ENCODE measurements around the gene BMERB1.
"Not testable (repeated sequence)": the region's sequence is repeated elsewhere in the genome, so short reads cannot be mapped to it uniquely, and the experiment has no call there.

Gene BMERB1

GRCh38 chr16:15524966-15525365, 90.6 kb downstream of the BMERB1 start:
- DNase-seq = no peak

DNA sequence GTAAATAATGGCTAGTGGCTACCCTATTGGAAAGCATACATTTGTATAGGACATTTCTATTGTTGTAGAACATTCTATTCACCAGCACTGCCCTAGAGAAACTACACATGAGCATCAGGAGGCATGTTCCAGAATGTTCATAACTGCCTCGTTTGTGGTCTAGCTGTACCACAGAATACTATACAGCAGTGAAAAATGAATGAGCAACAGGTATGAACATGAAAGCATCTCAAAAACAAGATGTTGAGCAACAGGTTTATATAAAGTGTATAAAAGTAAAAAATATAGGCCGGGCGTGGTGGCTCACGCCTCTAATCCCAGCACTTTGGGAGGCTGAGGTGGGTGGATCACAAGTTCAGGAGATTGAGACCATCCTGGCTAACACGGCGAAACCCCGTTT, 91.7 kb downstream of the BMERB1 start:
- DNase-seq = no peak

DNA sequence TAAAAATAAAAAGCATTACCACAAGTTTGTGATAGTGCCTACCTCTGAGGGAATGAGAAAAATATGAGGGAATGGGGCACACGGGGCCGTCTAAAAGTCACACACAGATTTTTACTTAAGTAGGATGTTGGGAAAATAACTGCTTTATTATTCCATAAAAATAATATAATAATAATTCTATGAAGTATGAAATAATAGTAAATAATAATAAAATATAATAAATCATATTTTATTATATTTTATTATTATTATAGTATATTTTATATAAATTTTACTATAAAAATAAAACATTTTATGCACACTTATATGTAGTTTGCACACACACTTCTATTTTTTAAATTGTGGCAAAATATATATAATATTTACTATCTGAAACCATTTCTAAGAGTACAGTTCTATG, 92.3 kb downstream of the BMERB1 start:
- DNase-seq = no peak

DNA sequence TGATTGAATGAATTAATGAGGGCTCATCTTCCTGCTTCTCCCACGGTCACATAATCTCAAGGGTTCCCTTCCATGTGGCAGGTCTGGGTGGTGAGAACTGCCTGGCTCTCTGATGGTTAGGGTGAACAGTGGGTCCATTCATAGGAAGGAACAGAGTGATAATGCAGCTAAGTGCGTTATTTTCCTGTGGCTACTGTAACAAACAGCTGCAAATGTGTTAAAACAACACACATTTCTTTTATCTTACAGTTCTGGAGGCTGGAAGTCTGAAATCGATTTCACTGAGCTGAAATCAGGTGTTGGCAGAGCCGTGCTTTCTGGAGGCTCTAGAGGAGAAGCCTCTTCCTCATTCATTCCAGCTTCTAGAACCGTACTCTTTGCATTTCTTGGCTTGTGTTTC, 95.3 kb downstream of the BMERB1 start:
- no peak for DNase-seq

DNA sequence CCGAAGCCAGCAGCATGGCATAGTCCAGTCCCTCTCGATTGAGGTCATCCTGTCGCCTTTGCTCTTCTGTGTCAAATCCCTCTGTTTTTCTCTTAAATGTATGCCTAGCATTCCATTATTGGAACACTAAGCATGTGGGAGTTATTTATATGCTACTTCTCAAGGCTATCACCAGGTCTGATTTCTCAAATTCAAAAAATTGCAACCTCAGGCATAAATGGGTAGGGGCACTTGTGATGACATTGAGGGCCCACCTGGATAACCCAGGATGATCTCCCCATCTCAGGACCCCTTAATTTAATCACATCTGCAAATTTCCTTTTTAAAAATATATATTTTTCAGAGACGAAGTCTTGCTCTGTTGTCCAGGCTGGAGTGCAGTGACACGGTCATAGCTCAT, 95.7 kb downstream of the BMERB1 start:
- DNase-seq = no peak

DNA sequence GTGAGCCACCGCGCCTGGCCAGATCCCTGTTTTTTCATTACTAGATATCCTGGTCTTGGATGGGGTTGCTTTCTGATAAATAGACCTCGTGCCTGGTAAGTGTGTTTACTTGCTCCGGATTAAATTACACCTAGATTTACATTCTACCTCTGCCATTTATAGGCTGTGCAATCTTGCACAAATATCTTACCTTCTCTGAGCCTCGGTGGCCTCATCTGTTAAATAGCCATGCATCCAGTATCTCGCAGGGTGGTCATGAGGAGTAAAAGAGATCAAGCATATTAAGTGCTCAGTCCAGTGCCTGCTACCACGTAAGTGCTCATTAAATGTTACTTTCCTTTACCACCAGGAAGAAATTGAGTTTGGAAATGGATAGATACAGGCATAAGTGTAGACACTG, 98.4 kb downstream of the BMERB1 start:
- DNase-seq = no peak

DNA sequence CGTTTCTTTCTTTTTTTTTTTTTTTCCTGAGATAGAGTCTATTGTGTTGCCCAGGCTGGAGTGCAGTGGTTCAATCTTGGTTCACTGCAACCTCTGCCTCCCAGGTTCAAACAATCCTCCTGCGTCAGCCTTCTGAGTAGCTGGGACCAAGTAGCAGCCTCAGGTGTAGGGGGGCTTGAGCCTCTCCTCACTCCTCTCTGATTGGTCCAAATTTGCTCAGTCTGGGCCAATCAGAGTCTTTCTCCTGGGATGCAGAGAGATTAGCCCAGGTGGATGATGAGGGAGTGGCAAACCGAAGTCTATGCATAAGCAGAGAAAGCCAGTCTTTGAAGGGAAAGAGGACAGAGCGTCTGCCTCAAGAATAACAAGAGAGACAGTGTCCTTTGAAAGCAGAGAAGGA, 99.0 kb downstream of the BMERB1 start:
- DNase-seq = no peak

DNA sequence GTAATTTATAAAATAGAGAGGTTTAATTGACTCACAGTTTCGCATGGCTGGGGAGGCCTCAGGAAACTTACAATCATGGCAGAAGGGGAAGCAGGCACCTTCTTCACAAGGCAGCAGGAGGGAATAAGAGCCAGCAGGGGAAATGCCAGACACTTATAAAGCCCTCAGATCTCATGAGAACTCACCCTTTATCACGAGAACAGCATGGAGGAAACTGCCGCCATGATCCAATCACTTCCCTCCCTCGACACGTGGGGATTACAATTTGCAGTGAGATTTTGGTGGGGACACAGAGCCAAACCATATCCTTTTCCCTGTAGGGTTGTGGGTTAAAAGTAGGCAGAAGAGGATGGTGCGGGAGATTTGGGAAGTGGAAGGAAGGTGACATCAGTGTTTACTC, 101.4 kb downstream of the BMERB1 start:
- DNase-seq = no peak

DNA sequence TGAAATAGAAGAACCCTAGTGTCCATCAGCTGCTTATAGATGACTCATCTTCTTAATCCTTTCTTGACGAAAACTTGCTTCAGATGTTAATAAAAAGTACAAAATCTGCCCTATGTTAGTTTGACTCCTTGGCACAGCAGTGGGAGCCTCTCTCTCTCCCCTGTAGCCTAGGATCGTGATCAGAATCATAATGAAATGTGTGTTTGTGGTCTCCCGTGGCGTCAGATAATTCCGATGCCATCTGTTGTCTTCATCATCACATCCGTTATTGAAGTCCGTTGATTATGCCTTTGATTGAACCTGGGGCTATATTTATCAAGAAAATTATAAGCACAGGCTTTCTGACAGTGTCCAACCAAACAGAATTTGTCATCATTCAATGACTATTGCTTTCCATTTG, 102.5 kb downstream of the BMERB1 start:
- no peak for DNase-seq

DNA sequence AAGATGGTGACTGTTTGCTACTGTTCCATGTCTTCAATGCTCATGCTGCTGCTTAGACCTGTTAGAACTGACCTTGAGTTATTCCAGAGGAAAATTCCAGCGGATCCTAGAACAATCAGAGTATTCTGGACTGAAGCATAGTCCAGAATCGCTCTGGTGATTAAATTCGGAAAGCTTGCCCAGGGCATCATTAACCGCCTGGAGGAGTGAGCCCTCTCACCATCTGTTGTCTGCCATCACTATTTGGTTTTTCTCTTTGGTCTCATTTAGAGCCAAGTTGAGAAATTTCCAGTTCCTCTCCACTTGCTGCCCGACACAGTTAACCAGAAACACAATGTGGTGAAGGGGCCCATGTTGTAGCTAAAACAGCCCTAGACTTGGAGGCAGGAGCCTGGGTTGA, 104.1 kb downstream of the BMERB1 start:
- no peak for DNase-seq

DNA sequence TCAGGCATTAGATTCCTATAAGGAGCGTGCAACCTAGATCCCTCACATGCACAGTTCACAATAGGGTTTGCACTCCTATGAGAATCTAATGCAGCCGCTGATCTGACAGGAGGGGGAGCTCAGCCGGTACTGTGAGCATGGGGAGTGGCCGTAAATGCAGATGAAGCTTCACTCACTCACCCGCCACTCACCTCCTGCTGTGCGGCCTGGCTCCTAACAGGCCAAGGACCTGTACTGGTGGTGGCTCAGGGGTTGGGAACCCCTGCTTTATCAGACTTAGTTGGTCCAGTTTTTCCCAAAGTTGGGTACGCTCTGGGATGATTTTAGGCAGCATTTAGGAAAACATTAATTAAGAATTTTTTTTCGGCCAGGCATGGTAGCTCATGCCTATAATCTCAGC, 104.8 kb downstream of the BMERB1 start:
- DNase-seq = no peak

DNA sequence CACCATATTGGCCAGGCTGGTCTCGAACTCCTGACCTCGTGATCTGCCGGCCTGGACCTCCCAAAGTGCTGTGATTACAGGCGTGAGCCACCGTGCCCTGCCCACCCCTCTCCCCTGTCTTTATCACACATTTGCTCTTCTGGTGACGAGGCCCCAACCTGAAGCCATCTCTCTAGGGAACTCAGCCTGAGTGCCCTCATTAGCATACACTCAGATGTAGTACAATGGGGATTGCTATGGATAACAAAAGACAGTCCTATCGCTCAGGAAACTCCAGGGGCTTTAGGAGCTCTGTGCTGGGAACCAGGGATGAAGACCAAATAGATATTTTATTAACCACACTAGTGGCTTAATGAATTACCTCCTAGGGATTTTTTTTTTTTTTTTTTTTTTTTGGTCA, 107.9 kb downstream of the BMERB1 start:
- no peak for DNase-seq

DNA sequence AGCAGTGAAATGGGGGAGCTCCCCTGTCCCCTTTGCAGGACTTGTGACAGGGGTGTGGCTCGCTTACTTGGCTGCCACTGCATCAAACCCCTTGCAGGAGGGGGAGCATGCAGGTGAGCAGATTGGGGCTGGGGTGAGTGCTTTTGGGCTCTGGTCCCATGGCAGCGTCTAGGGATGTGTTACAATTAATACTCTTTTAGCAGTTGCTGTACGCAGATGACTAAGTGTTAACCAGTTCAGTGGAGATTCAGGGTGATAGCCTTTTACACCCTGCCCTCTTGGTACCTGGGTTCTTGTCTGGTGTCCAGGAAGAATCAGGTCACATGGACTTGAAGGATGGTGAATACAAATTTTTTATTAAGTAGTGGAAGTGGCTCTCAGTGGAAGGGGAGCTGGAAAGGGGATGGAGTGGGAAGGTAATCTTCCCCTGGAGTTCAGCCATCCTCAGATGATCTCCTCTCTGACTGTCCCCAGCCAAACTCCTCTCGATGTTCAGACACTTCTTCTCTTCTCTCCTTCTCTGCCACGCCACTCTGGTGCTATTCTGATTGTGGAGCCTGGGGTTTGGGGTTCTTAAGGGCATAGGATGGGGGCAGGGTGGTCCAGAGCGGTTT, 108.5 kb downstream of the BMERB1 start:
- DNase-seq = no peak

DNA sequence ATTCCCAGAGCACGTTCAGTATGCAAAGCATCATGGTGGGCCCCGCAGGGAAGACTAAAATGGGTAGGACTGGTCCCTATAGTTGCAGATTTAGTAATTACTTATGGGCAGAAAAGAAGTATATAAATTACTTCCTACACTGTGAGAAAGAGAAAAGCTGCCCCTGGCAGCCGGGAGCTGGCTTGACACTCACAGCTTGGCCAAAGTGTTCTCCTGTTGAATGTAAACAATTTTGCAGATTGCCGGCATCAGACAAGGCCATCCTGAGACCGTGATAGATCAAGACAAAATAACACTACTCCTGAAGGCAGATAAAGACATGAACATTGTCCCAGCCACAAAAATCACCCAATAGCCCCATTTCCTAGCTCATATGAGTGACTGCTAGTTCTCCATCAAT, 110.0 kb downstream of the BMERB1 start:
- DNase-seq = no peak

GRCh38 chr16:15545544-15545943, 111.2 kb downstream of the BMERB1 start:
- DNase-seq = no peak

DNA sequence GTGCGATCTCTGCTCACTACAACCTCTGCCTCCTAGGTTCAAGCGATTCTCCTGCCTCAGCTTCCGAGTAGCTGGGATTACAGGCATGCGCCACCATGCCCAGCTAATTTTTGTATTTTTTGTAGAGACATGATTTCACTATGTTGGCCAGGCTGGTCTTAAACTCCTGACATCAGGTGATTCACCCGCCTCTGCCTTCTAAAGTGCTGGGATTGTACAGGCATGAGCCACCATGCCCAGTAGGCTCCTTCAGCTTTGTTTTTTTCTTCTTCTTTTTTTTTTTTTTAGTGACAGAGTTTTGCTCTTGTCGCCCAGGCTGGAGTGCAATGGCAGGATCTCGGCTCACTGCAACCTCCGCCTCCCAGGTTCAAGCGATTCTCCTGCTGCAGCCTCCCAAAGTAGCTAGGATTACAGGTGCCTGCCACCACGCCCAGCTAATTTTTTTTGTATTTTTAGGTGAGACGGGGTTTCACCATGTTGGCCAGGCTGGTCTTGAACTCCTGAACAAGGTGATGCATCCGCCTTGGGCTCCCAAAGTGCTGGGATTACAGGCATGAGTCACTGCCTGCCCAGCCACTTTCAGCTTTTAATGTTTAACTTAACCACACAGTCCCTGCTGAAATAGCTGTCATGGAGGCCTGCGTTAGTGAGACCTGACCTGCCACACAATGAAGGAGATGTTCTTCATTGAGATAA, 112.8 kb downstream of the BMERB1 start:
- DNase-seq = not testable (repeated sequence)

DNA sequence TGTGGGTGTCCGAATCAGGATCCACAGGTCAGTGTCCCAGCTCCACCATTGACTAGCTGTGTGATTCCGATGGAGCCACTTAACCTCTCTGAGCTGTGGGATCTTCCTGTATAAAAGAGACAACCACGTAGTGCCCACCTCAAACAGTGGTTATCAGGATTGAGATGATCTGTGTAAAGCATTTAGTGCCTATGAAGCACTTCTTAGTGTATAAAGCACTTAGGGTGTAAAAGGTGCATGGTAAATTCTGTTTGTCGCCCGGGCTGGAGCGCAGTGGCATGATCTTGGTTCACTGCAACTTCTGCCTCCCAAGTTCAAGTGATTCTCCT, 113.3 kb downstream of the BMERB1 start:
- DNase-seq = no peak

- no peak for DNase-seq
These were observed 114.1 kb downstream of the BMERB1 start for GRCh38 chr16:15548482-15548891.

DNA sequence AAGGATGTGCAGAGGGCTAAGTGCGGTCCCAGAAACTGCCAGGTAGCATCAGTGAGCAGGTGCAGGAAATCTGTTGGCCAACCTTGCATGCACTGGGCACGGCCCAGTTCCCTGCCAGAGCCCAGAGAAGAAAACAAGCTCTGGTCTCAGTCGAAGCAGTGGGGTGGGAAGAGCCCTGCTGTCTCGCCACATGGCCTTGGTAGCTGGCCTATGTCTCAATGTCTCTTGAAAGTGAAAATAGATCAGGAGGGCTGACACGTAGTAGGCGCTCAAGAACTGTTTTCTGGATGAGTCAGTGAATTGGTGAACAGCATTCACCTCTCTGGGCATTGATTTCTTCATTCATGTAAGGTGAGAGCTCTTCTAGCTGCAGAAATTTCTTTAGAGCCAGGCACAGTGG, 118.1 kb downstream of the BMERB1 start:
- DNase-seq = no peak

- DNase-seq = no peak
These were observed 119.1 kb downstream of the BMERB1 start for GRCh38 chr16:15553313-15554088.

DNA sequence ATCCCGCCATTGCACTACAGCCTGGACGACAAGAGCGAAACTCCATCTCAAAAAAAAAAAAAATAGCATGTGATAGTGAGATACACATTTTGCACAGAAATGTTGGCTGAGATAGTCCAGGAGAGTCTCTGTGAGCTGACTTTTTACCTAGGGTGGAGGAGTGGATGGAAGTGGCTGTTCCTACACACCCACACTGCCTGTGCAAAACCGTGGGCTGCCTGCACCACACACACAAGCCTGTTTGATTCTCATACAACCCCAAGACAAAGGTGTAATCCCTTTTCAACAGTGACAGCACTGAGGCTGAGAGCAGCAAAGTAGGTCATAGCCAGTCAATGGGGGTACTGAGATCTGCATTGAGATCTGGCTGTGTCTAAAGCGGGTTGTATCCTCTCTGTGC, 121.7 kb downstream of the BMERB1 start:
- no peak for DNase-seq

GRCh38 chr16:15557258-15557657, 122.9 kb downstream of the BMERB1 start:
- no peak for DNase-seq

DNA sequence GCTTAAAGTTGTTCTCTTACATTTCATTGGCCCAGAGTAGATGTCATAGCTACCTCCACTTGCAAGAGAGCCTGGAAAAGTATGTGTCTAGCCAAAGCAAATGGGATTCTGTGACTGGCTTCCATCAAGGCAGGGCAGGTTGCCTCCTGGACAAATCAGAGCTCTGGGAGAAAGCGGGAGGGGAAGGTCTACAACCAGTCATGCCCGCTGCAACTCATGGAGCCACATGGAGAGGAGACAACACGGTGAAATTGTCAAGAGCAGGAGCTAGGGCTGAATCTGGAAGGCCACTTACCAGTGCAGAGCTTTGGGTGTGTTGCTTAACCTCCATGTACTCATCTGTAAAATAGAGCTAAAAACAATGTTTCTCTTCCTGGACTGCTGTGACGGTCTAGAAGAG, 124.8 kb downstream of the BMERB1 start:
- no peak for DNase-seq

DNA sequence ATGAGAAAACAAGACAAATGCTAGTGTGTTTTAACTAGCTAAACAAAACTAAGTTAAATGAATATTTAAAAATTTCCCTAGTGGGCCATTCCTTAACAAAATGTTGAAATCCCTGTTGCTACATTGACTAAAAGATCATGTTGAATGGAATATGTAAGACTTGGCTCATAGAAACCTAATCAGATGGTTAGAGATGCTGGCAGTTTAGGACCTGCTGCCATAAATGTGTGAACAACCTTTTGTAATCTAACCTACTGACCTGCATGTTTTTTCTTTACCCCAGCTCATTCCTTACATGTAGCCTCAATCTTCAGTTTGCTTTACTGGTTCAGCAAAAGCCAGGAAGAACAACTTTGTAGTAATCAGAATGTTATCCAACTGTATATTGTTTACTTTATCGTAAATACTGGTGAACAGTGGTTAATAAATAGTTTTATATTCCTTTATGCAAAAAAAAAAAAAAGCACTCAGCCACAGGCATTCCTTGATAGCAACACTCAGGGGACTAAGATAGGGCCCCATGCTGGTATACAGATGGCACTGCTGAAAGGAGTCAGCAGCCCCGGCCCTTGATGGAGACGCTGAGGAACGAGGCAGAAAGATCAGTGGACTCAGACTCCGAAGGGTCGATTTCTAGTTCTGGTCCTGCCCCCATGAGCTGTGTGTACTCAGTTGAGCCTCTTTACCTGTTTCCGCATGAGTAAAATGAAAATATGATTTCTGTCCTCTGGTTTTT, 130.4 kb downstream of the BMERB1 start:
- no peak for DNase-seq
